Osteoblast (primary cell): ENCODE data around the gene KRT4. TPM values are rescaled to one million over a fixed set of nuclear protein-coding genes. Genes with fewer than 3 reads are reported as not detected.

Experiments
- DNase-seq: peaks from one replicate; pipeline ENCODE4 v3.0.0; 2011; ENCODE audit warnings: low spot score, mixed read lengths; ENCODE audit not compliant: insufficient read length; ENCODE audit errors: missing footprints
- H2AFZ ChIP-seq: 2 replicates; pipeline ENCODE4 v1.6.0; 2011; ENCODE audit warnings: mild to moderate bottlenecking, low read length
- H3K27ac ChIP-seq: 2 replicates; pipeline ENCODE4 v1.5.1; 2011; ENCODE audit warnings: mild to moderate bottlenecking, low read depth, low read length, moderate library complexity
- H3K27me3 ChIP-seq: 2 replicates; pipeline ENCODE4 v1.6.0; 2012; ENCODE audit warnings: mild to moderate bottlenecking, control low read depth, inconsistent platforms, low read length, moderate library complexity; ENCODE audit not compliant: insufficient read depth
- H3K36me3 ChIP-seq: 2 replicates; pipeline ENCODE4 v1.5.1; 2011; ENCODE audit warnings: mild to moderate bottlenecking, low read length, control low read depth, moderate library complexity; ENCODE audit not compliant: insufficient read depth
- H3K4me1 ChIP-seq: 2 replicates; pipeline ENCODE4 v1.5.1; 2011; ENCODE audit warnings: mild to moderate bottlenecking, low read length, control low read depth, moderate library complexity; ENCODE audit not compliant: insufficient read depth
- H3K4me2 ChIP-seq: 2 replicates; pipeline ENCODE4 v1.6.0; 2011; ENCODE audit warnings: mild to moderate bottlenecking, low read length; ENCODE audit not compliant: insufficient read depth
- H3K4me3 ChIP-seq: fragments of 200-600 bp; sonication (generic); 3 replicates; pipeline ENCODE4 v1.5.1; 2012; ENCODE audit warnings: mild to moderate bottlenecking, low read length, inconsistent platforms; ENCODE audit not compliant: insufficient read depth
- H3K79me2 ChIP-seq: 2 replicates; pipeline ENCODE4 v1.6.0; 2012; ENCODE audit warnings: mild to moderate bottlenecking, low read length, control low read depth, inconsistent platforms; ENCODE audit not compliant: insufficient read depth
- H3K9me3 ChIP-seq: 2 replicates; pipeline ENCODE4 v1.5.1; 2011; ENCODE audit warnings: low read depth, low read length, control low read depth
- H4K20me1 ChIP-seq: 2 replicates; pipeline ENCODE4 v1.6.0; 2012; ENCODE audit warnings: mild to moderate bottlenecking, low read length, control low read depth; ENCODE audit not compliant: insufficient read depth
- total RNA-seq: library from RNA; depleted of rRNA; stranded (reverse); fragments of >200 nt; gene quantifications from 2 replicates; pipeline ENCODE4 v1.2.3, GENCODE V29; 2012
- TF ChIP-seq, protein P1 (sequence below): IDR thresholded peaks from 2 replicates; pipeline ENCODE4 v1.5.1; 2011; ENCODE audit warnings: mild to moderate bottlenecking, low read depth, low read length, moderate library complexity; ENCODE audit errors: extremely low read depth

KRT4 gene
- total RNA-seq, 1 donor: not detected

DNA sequence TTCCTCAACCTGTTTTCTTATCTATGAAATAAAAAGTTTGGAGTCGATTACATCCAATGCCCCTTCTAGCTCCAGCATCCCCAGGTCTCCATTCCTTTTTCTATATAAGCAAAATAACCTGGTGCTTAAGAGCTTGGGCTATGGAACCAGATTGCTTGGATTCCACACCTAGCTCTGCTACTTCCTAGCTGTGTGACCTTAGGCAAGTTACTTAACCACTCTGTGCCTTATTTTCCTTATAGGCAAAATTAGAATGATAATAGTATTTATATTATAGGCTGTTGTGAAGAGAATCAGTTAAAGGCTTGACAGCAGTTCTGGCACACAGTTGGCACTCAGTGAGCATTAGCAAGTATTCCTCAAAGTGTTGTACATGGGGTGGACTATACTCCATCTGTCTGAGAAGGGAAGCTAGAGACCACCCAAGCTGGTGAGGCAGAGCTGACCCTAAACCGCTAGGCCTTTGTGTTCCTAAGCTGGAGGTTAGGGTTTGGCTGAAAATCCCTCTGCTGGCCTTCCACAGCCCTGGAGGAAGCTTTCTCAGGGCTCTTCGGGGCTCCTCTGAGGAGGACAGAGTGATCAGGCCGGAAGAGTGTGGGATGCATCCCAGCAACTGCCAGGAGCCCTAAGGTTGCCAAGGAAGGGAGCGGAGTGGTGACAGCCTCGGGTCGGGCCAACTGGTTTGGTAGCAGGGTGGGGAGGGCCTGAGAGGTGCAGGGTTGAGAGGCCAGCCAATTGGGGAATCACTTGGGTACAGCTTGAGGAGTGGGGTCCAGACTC lies 6.0 kb upstream of the KRT4 start:
- Histone ChIP-seq H3K36me3 (no peaks in the 10 kb centered on the region), H3K4me3 (no peak overlapping the region), H2AFZ (no peak overlapping the region), H3K4me1 (peaks cover 7% of the 10 kb centered on the region), H3K9me3 (no peaks in the 10 kb centered on the region), H3K79me2 (no peaks in the 10 kb centered on the region), H3K4me2 (no peak overlapping the region), H4K20me1 (no peaks in the 10 kb centered on the region), H3K27me3 (peaks cover 26% of the 10 kb centered on the region), H3K27ac (no peak overlapping the region)
- TF ChIP-seq, protein P1, sequence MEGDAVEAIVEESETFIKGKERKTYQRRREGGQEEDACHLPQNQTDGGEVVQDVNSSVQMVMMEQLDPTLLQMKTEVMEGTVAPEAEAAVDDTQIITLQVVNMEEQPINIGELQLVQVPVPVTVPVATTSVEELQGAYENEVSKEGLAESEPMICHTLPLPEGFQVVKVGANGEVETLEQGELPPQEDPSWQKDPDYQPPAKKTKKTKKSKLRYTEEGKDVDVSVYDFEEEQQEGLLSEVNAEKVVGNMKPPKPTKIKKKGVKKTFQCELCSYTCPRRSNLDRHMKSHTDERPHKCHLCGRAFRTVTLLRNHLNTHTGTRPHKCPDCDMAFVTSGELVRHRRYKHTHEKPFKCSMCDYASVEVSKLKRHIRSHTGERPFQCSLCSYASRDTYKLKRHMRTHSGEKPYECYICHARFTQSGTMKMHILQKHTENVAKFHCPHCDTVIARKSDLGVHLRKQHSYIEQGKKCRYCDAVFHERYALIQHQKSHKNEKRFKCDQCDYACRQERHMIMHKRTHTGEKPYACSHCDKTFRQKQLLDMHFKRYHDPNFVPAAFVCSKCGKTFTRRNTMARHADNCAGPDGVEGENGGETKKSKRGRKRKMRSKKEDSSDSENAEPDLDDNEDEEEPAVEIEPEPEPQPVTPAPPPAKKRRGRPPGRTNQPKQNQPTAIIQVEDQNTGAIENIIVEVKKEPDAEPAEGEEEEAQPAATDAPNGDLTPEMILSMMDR: no peak
- no peak for DNase-seq

DNA sequence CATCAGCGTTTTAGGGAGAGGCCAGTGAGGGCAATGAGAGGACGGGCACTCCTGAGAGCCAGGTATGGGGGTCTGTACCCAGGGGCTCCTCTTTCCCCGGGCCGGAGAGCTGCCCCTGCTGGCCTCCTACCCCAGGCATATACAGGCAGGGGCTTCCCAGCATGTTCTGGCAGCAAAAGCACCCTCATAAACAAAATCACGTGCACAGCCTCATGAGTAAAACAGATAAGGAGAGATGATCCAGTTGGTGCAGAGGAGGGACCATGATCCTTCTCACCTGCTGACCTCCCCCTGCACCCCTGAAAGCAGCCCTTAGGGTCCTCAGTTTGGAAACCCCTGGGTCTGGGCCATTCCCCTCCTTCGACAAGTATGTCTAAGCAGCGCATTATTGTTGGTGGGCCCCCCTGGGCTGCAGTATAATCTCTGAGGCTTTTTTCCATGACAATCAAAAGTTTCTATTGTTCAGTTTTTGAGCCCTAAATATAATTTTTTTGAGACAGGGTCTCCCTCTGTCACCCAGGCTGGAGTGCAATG lies 5.0 kb upstream of the KRT4 start:
- Histone ChIP-seq H3K9me3 (no peaks in the 10 kb centered on the region), H3K4me3 (no peak overlapping the region), H3K27ac (no peak overlapping the region), H4K20me1 (no peaks in the 10 kb centered on the region), H3K4me2 (no peak overlapping the region), H3K4me1 (peaks cover 7% of the 10 kb centered on the region), H3K36me3 (no peaks in the 10 kb centered on the region), H3K27me3 (peaks cover 28% of the 10 kb centered on the region), H3K79me2 (no peaks in the 10 kb centered on the region), H2AFZ (no peak overlapping the region)
- TF ChIP-seq, protein P1: no peak
- no peak for DNase-seq

DNA sequence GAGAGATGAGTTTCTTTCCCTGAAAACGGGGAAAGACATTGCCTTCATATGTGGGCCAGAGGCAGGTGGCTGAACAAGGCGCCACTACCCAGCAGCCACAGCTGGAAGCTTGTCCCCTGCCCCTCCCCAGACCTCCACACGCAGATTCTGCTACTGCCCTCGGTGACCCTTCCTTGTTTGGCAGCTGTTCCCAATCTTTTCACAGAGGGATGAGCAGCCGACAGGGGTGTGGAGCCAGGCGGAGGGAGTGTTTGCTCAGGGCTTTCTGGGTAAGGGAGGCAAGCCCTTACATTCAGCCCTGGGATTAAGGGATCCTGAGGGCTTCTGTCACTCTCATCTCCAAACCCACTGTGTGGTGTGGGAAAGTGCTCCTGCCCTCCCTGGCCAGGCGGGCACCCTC lies 4.5 kb upstream of the KRT4 start:
- no peak overlapping the region for H2AFZ ChIP-seq
- H3K4me1 ChIP-seq: peaks cover 7% of the 10 kb centered on the region
- no peaks in the 10 kb centered on the region for H3K36me3 ChIP-seq
- no peaks in the 10 kb centered on the region for H3K79me2 ChIP-seq
- H3K4me3 ChIP-seq: no peak overlapping the region
- H3K27ac ChIP-seq: no peak overlapping the region
- TF ChIP-seq, protein P1: no peak
- peaks cover 28% of the 10 kb centered on the region for H3K27me3 ChIP-seq
- DNase-seq: no peak
- H3K4me2 ChIP-seq: no peak overlapping the region
- no peaks in the 10 kb centered on the region for H3K9me3 ChIP-seq
- H4K20me1 ChIP-seq: no peaks in the 10 kb centered on the region

DNA sequence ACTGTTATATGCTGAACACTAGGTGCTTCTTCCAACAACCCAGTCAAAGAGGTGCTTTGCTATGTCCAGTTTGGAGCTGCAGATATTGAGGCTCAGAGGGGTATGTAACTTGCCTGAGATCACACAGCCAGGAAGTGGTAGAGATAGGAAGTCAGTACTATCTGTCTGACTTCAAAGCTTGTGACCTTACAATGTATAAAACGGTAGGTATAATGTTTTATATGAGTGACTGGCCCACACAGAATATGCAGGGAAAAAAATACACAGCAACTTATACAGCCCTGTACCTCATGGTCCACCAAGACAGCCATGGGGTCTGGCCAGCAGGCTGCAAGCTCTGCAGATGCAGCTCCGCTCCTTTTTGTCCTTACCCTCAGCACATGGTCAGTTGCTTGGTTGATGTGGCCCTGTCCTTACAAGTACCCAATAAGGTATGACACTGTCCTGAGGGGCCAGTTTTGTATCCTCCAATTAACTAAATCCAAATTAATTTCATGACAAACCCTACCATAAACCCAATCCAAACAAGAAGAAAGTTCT lies 3.9 kb upstream of the KRT4 start:
- Histone ChIP-seq H3K27me3 (peaks cover 33% of the 10 kb centered on the region), H3K4me2 (no peak overlapping the region), H4K20me1 (no peaks in the 10 kb centered on the region)

More for the DNA sequence above, 3.9 kb upstream of the KRT4 start:
- H3K4me1 ChIP-seq: peaks cover 7% of the 10 kb centered on the region
- DNase-seq: no peak
- H3K79me2 ChIP-seq: no peaks in the 10 kb centered on the region
- H3K36me3 ChIP-seq: no peaks in the 10 kb centered on the region
- no peaks in the 10 kb centered on the region for H3K9me3 ChIP-seq
- H3K27ac ChIP-seq: no peak overlapping the region
- H2AFZ ChIP-seq: no peak overlapping the region
- TF ChIP-seq, protein P1: no peak
- no peak overlapping the region for H3K4me3 ChIP-seq
